ENCODE data around the gene IRF3.

Gene IRF3

DNA sequence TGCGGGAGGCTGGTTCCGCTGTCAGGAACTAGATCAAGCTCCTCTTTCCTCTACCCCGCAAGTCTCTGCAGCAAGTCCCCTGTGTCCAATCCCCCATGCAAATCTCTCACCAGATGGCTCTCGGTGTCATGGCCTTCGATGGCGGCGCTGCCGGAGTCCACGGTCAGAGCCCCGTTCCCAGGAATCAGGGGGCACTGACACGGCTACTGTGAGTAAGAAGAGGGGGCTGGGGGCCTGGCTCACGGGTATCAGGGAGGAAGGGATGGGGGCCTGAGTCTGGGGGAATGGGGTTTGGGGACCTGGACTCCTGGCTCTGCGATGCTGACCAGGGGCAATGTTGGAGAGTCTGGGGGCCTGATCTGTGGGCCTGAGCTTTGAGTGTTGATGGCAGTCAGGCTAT lies 19.7 kb downstream of the IRF3 start:
- H3K4me3 ChIP-seq (replicated peaks in 1 of 2; ENCODE audit: low read depth in 2 of 2, low read length in 2 of 2) = no peak overlapping the region
- DNase-seq (ENCODE audit: low read depth in 2 of 2) = no peak
- TF ChIP-seq, protein P1, sequence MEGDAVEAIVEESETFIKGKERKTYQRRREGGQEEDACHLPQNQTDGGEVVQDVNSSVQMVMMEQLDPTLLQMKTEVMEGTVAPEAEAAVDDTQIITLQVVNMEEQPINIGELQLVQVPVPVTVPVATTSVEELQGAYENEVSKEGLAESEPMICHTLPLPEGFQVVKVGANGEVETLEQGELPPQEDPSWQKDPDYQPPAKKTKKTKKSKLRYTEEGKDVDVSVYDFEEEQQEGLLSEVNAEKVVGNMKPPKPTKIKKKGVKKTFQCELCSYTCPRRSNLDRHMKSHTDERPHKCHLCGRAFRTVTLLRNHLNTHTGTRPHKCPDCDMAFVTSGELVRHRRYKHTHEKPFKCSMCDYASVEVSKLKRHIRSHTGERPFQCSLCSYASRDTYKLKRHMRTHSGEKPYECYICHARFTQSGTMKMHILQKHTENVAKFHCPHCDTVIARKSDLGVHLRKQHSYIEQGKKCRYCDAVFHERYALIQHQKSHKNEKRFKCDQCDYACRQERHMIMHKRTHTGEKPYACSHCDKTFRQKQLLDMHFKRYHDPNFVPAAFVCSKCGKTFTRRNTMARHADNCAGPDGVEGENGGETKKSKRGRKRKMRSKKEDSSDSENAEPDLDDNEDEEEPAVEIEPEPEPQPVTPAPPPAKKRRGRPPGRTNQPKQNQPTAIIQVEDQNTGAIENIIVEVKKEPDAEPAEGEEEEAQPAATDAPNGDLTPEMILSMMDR (IDR thresholded peaks at IDR 0.05; ENCODE audit: low read depth, low read length) = no peak

GRCh38 chr19:49645592-49645991 lies 20.1 kb downstream of the IRF3 start:
- H3K4me3 ChIP-seq (replicated peaks in 1 of 2; ENCODE audit: low read depth in 2 of 2, low read length in 2 of 2) = no peak overlapping the region
- TF ChIP-seq, protein P1 (IDR thresholded peaks at IDR 0.05; ENCODE audit: low read depth, low read length) = no peak
- no peak for DNase-seq (ENCODE audit: low read depth in 2 of 2)

- DNase-seq (ENCODE audit: low read depth in 2 of 2) = no peak
- TF ChIP-seq, protein P1 (IDR thresholded peaks at IDR 0.05; ENCODE audit: low read depth, low read length) = no peak
- peak overlapping the region in 1 of 2 donors; percentile 99 for H3K4me3 ChIP-seq (replicated peaks in 1 of 2; ENCODE audit: low read depth in 2 of 2, low read length in 2 of 2)
These were observed 22.2 kb downstream of the IRF3 start for GRCh38 chr19:49643466-49643865.

DNA sequence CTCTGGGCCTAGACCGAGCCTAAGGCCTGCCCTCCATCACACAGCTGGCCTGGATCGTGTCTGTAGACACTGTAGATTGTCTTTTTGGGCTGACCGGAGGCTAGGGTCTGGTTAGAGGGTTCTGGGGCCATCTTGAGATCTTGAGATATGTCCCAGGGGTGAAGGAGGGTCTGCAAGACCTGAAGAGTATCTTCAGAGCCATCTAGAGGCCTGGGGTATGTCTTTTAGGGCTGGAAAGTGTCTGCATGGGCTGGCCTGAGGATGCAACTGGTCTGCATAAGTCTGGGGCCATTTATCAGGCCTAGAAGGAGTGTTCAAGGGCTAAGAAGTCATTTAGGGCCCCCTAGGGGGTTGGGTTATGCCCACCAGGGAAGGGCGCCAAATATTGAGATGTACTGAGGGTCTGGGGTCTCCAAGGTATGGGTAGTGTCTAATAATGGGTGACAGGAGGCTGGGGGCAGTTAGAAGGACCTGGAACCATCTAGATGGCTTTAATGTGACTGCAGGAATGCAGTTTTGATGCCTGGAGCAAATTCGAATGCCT lies 23.1 kb downstream of the IRF3 start:
- peak overlapping the region; percentile 94 to 99 for H3K4me3 ChIP-seq (replicated peaks in 1 of 2; ENCODE audit: low read depth in 2 of 2, low read length in 2 of 2)

DNA sequence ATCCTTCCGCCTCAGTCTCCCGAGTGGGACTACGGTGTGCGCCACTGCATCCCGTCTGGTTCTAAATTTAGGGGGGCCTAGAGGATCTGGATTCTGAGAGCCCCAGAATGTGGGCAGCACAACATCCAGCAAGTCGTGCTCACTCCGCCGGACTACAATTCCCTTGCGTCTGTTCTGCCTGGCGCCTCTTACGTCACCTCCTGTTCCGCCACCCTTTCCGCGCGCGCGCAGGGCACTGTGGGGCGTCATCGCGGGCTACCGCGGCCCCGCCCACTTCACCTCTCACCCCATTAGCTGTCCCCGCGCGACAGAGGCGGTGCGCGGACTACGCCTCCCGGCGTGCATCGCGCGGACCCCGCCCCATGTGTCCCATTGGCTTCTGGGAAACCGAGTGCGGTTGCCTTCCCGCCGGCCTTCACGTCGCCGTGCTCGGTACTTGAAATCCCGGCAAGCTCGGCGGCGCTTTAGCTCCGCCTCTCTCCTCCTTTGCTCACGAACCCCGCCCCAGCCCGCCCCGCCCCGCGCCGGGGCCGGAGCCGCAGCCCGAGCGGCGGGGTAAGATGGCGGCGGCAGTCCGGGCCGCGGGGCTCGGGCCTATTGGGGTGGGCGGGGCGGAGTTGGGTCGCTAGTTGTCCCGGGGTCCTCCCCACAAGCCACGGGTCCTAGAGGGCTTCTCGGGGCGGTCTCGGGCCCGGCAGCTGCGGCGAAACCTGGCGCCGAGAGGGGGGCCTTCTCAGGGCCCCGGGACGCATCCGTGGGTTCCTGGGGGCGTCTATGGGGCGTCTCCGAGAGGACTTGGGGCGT lies 23.8 kb downstream of the IRF3 start, which contains the start of gene SCAF1:
SCAF1 (plus strand) TSS at position 522 of the 804 bp plus-strand sequence. CDS start 2,818 bp downstream, outside the sequence.
- DNase-seq (ENCODE audit: low read depth in 2 of 2) = peak; percentile 99 to 100
- TF ChIP-seq, protein P1 (IDR thresholded peaks at IDR 0.05; ENCODE audit: low read depth, low read length) = no peak
- H3K4me3 ChIP-seq (replicated peaks in 1 of 2; ENCODE audit: low read depth in 2 of 2, low read length in 2 of 2) = peak within 1 kb of the TSS; percentile 94 to 99

More for the DNA sequence above, 23.1 kb downstream of the IRF3 start:
- TF ChIP-seq, protein P1 (IDR thresholded peaks at IDR 0.05; ENCODE audit: low read depth, low read length) = no peak
- DNase-seq (ENCODE audit: low read depth in 2 of 2) = peak in 1 of 2 donors; percentile 8

DNA sequence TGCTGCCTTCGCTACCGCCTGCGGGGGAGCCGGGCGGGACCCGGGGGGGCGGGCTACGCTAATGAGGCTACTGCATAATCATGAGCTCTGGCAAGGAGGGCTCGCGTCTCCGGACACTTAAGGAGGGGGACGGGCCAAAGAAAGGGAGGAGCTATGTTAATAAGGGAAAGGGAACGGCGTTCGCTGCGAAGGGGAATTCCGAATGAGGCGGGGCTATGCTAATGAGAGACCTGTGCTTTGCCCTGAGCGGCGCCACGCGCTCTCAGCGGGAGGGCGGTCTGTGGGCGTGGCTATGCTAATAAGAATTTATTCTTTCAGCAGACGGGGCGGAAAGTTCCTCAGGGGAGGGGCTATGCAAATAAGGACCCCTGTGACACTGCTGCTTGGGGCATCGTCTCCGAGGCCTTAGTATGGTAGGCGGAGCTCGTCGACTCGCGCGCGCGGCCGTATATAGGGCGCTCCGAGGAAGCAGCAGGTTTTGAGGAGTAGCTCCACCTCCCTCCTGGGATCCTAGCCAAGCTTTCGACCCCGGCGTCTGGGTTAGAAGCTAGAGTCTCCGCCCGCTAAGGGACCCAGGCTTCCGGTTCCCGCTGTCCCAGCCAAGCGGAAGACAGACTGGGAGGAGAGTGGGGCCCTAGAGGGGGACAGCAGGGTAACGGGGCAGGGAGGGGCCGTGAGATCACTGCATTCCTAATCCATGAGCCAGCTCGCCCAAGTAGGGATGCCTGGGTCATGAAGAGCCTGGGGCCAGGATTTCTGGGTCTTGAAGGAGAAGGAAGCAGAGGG lies 25.4 kb downstream of the IRF3 start, which contains the start of gene RRAS:
RRAS (minus strand) TSS at position 31 of the 786 bp plus-strand sequence. CDS start 45 bp downstream, outside the sequence.
- TF ChIP-seq, protein P1 (IDR thresholded peaks at IDR 0.05; ENCODE audit: low read depth, low read length) = no peak
- H3K4me3 ChIP-seq (replicated peaks in 1 of 2; ENCODE audit: low read depth in 2 of 2, low read length in 2 of 2) = peak within 1 kb of the TSS; percentile 75 to 83
- DNase-seq (ENCODE audit: low read depth in 2 of 2) = peak; percentile 100
